Gastrocnemius medialis (tissue), 4 donors: ENCODE data around the gene KLK5.

ENCODE experiments used
- POLR2A ChIP-seq, 2 donors: fragments of 450-650 bp; IDR thresholded peaks; one replicate each; pipeline ENCODE4 v1.6.1; 2017; ENCODE audit warnings: antibody characterized with exemption in 2 of 2, mild to moderate bottlenecking in 2 of 2, moderate library complexity in 2 of 2
- TF ChIP-seq, protein P1 (sequence below), 5 experiments: fragments of 450-650 bp in 3 of 5; fragments of 200-600 bp in 2 of 5; sonication (generic) in 2 of 5; IDR thresholded peaks in 4 of 5; conservative IDR thresholded peaks in 1 of 5; 1 replicate in 4 of 5; 2 replicates in 1 of 5; pipeline ENCODE4 v1.5.1; 2016 to 2019; ENCODE audit warnings: antibody characterized with exemption in 5 of 5, mild to moderate bottlenecking in 3 of 5, moderate library complexity in 3 of 5

DNA sequence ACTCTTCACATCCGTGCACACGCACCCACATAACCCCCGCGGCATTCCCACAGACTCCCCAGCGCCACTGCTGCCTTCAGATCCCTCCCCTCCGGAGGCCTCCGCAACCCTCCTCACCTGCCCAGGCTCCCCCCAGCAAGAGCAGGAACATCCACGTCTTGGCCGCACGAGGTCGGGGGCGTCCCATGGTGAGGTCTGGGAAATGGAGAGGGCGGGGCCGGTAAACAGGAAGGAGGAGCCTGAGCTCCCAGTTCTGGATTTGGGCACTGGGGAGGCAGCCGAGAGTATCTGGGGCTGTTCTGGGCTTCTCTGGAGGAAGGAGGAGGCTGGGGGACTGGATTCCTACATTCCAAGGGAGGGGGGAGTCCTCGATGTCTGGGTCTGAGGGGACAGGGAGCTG, 48.1 kb upstream of the KLK5 start:
- TF ChIP-seq, protein P1, sequence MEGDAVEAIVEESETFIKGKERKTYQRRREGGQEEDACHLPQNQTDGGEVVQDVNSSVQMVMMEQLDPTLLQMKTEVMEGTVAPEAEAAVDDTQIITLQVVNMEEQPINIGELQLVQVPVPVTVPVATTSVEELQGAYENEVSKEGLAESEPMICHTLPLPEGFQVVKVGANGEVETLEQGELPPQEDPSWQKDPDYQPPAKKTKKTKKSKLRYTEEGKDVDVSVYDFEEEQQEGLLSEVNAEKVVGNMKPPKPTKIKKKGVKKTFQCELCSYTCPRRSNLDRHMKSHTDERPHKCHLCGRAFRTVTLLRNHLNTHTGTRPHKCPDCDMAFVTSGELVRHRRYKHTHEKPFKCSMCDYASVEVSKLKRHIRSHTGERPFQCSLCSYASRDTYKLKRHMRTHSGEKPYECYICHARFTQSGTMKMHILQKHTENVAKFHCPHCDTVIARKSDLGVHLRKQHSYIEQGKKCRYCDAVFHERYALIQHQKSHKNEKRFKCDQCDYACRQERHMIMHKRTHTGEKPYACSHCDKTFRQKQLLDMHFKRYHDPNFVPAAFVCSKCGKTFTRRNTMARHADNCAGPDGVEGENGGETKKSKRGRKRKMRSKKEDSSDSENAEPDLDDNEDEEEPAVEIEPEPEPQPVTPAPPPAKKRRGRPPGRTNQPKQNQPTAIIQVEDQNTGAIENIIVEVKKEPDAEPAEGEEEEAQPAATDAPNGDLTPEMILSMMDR (IDR thresholded peaks at IDR 0.05 in 4 of 5, conservative IDR thresholded peaks at IDR 0.05 in 1 of 5) = no peak
- no peak for TF ChIP-seq POLR2A (IDR thresholded peaks at IDR 0.05)
